ENCODE results near the gene CFAP54. TPM values are rescaled to one million over a fixed set of nuclear protein-coding genes. Genes with fewer than 3 reads are reported as not detected.

The CFAP54 gene
- total RNA-seq, 1 experiment from 2014 or later, result 0.64 TPM

- H3K4me3 ChIP-seq (ENCODE audit: low read depth in 2 of 2, low read length in 2 of 2), result no peak overlapping the region
- DNase-seq (ENCODE audit: low read depth, low spot score), result no peak
- ChIA-PET CTCF (no interaction called here), POLR2A (no interaction called here)
- ATAC-seq, result no peak
- no peaks in the 10 kb centered on the region for H3K27me3 ChIP-seq (ENCODE audit: control insufficient read depth, insufficient read depth, low read length)
- H3K4me1 ChIP-seq (ENCODE audit: control insufficient read depth, insufficient read depth, low read length), result no peaks in the 10 kb centered on the region
- no peaks in the 10 kb centered on the region for H3K9me3 ChIP-seq (ENCODE audit: control insufficient read depth, insufficient read depth, low read depth, low read length)
- no peak overlapping the region for H3K27ac ChIP-seq (ENCODE audit: low read length)
- H3K36me3 ChIP-seq (ENCODE audit: control insufficient read depth, insufficient read depth, low read length), result no peaks in the 10 kb centered on the region
- in situ Hi-C loops (cut with HindIII; ENCODE audit: low pct_unique_long_range_greater_than_20kb, low sequenced_read_pairs) (no loop called here), intact Hi-C loops (cut with micrococcal nuclease; ENCODE audit: unreplicated experiment) (no loop called here)
- TF ChIP-seq TCF7L2 (IDR thresholded peaks at IDR 0.05; ENCODE audit: low read depth, low read length) (no peak), POLR2AphosphoS5 (IDR thresholded peaks at IDR 0.05; ENCODE audit: low read depth, low read length) (no peak), CTCF (IDR thresholded peaks at IDR 0.05) (no peak), SIN3A (IDR thresholded peaks at IDR 0.05; ENCODE audit: borderline replicate concordance, insufficient read depth, low read depth, low read length) (no peak), REST (IDR thresholded peaks at IDR 0.05; ENCODE audit: insufficient read depth in 1 of 2, low read depth in 2 of 2, low read length in 1 of 2) (no peak)
- no TSS peak for BruUV-seq (replicated peaks)
Measured at GRCh38 chr12:96751626-96752025, 262.2 kb downstream of the CFAP54 start.

- CTCF ChIA-PET, result no interaction called here
- H3K27ac ChIP-seq (ENCODE audit: low read length), result no peak overlapping the region
- H3K9me3 ChIP-seq (ENCODE audit: control insufficient read depth, insufficient read depth, low read depth, low read length), result no peaks in the 10 kb centered on the region
- TF ChIP-seq CTCF (IDR thresholded peaks at IDR 0.05), result no peak
- TF ChIP-seq SIN3A (IDR thresholded peaks at IDR 0.05; ENCODE audit: borderline replicate concordance, insufficient read depth, low read depth, low read length), result no peak
- TF ChIP-seq POLR2AphosphoS5 (IDR thresholded peaks at IDR 0.05; ENCODE audit: low read depth, low read length), result no peak
- no peak for TF ChIP-seq TCF7L2 (IDR thresholded peaks at IDR 0.05; ENCODE audit: low read depth, low read length)
- TF ChIP-seq REST (IDR thresholded peaks at IDR 0.05; ENCODE audit: insufficient read depth in 1 of 2, low read depth in 2 of 2, low read length in 1 of 2), result no peak
- in situ Hi-C loops (cut with HindIII; ENCODE audit: low pct_unique_long_range_greater_than_20kb, low sequenced_read_pairs), result no loop called here
- no peaks in the 10 kb centered on the region for H3K4me1 ChIP-seq (ENCODE audit: control insufficient read depth, insufficient read depth, low read length)
- no TSS peak for BruUV-seq (replicated peaks)
- H3K4me3 ChIP-seq (ENCODE audit: low read depth in 2 of 2, low read length in 2 of 2), result no peak overlapping the region
- no peak for ATAC-seq
- intact Hi-C loops (cut with micrococcal nuclease; ENCODE audit: unreplicated experiment), result no loop called here
- no peaks in the 10 kb centered on the region for H3K27me3 ChIP-seq (ENCODE audit: control insufficient read depth, insufficient read depth, low read length)
- no peak for DNase-seq (ENCODE audit: low read depth, low spot score)
- POLR2A ChIA-PET, result no interaction called here
- no peaks in the 10 kb centered on the region for H3K36me3 ChIP-seq (ENCODE audit: control insufficient read depth, insufficient read depth, low read length)
Measured at GRCh38 chr12:96752211-96752610, 262.8 kb downstream of the CFAP54 start.
